Fibroblast of pulmonary artery (primary cell): ENCODE results near the gene DISP2.

ENCODE experiments used
- DNase-seq: peaks from one replicate; pipeline ENCODE4 v3.0.0-alpha.2; 2010; ENCODE audit warnings: low read depth
- H3K4me3 ChIP-seq: replicated peaks from 2 replicates; pipeline ENCODE4 v1.5.1; 2011; ENCODE audit warnings: low read depth, mild to moderate bottlenecking, control low read depth, low read length, moderate library complexity
- TF ChIP-seq, protein P1 (sequence below): IDR thresholded peaks from 2 replicates; pipeline ENCODE4 v1.5.1; 2011; ENCODE audit warnings: mild to moderate bottlenecking, control low read depth, low read length, inconsistent platforms; ENCODE audit errors: missing control alignments

DISP2 gene

DNA sequence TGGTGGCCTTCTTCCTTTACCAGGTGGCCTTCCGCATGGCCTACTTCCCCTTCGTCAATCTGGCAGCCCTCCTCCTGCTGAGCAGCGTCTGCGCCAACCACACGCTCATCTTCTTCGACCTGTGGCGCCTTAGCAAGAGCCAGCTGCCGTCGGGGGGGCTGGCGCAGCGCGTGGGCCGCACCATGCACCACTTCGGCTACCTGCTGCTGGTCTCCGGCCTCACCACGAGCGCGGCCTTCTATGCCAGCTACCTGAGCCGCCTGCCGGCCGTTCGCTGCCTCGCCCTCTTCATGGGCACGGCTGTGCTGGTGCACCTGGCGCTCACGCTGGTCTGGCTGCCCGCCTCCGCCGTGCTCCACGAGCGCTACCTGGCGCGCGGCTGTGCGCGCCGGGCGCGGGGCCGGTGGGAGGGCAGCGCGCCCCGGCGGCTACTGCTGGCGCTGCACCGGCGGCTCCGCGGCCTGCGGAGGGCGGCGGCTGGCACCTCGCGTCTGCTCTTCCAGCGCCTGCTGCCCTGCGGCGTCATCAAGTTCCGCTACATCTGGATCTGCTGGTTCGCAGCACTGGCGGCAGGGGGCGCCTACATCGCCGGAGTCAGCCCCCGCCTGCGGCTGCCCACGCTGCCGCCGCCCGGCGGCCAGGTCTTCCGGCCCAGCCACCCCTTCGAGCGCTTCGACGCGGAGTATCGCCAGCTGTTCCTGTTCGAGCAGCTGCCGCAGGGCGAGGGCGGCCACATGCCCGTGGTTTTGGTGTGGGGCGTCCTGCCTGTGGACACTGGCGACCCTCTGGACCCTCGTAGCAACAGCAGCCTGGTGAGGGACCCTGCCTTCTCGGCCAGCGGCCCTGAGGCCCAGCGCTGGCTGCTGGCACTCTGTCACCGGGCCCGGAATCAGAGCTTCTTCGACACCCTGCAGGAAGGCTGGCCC, 9.9 kb downstream of the DISP2 start:
- DNase-seq = peak; percentile 90
- TF ChIP-seq, protein P1, sequence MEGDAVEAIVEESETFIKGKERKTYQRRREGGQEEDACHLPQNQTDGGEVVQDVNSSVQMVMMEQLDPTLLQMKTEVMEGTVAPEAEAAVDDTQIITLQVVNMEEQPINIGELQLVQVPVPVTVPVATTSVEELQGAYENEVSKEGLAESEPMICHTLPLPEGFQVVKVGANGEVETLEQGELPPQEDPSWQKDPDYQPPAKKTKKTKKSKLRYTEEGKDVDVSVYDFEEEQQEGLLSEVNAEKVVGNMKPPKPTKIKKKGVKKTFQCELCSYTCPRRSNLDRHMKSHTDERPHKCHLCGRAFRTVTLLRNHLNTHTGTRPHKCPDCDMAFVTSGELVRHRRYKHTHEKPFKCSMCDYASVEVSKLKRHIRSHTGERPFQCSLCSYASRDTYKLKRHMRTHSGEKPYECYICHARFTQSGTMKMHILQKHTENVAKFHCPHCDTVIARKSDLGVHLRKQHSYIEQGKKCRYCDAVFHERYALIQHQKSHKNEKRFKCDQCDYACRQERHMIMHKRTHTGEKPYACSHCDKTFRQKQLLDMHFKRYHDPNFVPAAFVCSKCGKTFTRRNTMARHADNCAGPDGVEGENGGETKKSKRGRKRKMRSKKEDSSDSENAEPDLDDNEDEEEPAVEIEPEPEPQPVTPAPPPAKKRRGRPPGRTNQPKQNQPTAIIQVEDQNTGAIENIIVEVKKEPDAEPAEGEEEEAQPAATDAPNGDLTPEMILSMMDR = peak; percentile 46
- peak overlapping the region; percentile 21 for H3K4me3 ChIP-seq

DNA sequence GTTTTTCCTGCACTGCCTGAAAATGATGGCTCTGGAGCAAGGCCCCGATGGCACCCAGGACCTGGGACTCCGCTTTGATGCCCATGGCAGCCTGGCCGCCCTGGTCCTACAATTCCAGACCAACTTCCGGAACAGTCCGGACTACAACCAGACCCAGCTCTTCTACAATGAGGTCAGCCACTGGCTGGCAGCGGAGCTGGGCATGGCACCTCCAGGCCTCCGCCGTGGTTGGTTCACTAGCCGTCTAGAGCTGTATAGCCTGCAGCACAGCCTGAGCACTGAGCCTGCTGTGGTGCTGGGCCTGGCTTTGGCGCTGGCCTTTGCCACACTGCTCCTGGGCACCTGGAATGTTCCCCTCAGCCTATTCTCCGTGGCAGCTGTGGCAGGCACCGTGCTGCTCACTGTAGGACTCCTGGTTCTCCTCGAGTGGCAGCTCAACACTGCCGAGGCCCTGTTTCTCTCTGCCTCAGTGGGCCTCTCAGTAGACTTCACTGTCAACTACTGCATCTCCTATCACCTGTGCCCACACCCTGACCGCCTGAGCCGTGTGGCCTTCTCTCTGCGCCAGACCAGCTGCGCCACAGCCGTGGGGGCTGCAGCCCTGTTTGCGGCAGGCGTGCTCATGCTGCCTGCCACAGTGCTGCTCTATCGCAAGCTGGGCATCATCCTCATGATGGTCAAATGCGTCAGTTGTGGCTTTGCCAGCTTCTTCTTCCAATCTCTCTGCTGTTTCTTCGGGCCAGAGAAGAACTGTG, 10.9 kb downstream of the DISP2 start:
- TF ChIP-seq, protein P1 = no peak
- no peak for DNase-seq
- H3K4me3 ChIP-seq = no peak overlapping the region

DNA sequence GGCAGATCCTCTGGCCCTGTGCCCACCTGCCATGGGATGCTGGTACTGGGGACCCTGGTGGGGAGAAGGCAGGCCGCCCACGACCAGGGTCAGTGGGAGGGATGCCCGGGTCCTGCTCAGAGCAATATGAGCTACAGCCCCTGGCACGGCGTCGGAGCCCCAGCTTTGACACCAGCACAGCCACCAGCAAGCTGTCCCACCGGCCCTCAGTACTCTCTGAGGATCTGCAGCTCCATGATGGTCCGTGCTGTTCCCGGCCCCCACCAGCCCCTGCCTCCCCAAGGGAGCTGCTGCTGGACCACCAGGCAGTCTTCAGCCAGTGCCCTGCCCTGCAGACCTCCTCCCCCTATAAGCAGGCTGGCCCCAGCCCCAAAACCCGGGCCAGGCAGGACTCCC, 11.5 kb downstream of the DISP2 start:
- no peak overlapping the region for H3K4me3 ChIP-seq
- DNase-seq = no peak
- TF ChIP-seq, protein P1 = no peak

DNA sequence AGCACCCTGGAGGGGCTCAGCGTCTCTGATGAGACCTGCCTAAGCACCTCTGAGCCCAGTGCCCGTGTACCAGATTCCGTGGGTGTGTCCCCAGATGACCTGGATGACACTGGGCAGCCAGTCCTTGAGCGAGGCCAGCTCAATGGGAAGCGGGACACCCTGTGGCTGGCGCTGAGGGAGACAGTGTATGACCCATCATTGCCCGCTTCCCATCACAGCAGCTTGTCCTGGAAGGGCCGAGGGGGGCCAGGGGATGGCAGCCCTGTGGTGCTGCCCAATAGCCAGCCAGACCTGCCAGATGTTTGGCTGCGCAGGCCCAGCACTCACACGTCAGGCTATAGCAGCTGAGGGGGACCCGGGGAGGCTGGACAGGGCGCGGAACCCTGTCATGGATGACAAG, 12.0 kb downstream of the DISP2 start:
- no peak for DNase-seq
- H3K4me3 ChIP-seq = no peak overlapping the region
- TF ChIP-seq, protein P1 = no peak

DNA sequence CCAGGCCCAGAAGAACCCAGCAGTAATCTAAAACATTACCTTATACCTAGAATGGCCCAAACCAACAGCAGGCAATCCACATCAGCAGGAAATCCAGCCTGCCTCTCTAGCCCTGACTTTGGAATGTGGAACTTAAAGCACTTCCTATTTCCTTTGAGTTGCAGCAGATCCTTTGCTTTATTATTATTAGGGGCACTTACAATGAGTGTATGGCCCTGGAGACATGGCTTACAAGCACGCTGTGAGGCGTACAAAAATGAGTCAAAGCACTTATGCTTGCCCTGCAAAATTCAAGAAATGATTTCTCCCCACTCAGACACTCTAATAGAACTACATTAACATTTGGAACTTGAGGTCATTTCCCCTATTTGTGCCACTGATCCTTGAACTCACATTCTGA, 15.0 kb downstream of the DISP2 start:
- H3K4me3 ChIP-seq = no peak overlapping the region
- peak; percentile 18 for DNase-seq
- TF ChIP-seq, protein P1 = no peak

DNA sequence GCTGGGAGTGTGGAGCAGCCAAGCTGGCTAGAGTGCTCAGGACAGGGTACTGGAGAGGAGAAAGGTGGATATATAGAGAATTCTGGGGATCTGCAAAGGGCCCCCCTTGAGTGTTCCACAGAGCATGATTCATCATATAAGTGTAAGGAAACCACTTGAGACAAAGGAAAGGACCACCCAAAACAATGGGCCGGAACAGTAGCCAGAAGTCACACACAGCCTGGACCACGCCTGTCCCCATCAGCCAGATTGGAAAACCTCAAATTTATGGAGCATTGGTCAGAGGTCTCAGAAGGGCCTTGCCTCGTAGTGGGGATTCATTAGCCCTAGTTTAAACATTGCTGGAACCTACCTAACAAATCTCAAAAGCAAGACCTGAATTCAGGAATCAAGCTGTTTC, 19.6 kb downstream of the DISP2 start:
- no peak overlapping the region for H3K4me3 ChIP-seq
- DNase-seq = no peak
- TF ChIP-seq, protein P1 = no peak
